ENCODE measurements around the gene TMEM43. TPM values are rescaled to one million over a fixed set of nuclear protein-coding genes. Genes with fewer than 3 reads are reported as not detected.

The TMEM43 gene
- total RNA-seq, 2 donors from 2014 or later: 38.4 to 39.9 TPM

- DNase-seq (peak; percentile 55 to 71), ATAC-seq (replicated peaks in 1 of 2) (peak; percentile 50 to 52)
- Mint-ChIP-seq H3K4me1 (ENCODE audit: low read depth) (peaks cover 61% of the 10 kb centered on the region), H3K4me3 (peak overlapping the region; percentile 94 to 98), H3K27ac (peak overlapping the region; percentile 98), H3K36me3 (ENCODE audit: insufficient read depth in 2 of 2) (peaks cover 14 to 26% of the 10 kb centered on the region in 2 donors), H3K27me3 (ENCODE audit: low read depth) (no peaks in the 10 kb centered on the region), H3K9me3 (no peaks in the 10 kb centered on the region)
These were observed 553 bp downstream of the TMEM43 start for GRCh38 chr3:14125193-14126016.

DNA sequence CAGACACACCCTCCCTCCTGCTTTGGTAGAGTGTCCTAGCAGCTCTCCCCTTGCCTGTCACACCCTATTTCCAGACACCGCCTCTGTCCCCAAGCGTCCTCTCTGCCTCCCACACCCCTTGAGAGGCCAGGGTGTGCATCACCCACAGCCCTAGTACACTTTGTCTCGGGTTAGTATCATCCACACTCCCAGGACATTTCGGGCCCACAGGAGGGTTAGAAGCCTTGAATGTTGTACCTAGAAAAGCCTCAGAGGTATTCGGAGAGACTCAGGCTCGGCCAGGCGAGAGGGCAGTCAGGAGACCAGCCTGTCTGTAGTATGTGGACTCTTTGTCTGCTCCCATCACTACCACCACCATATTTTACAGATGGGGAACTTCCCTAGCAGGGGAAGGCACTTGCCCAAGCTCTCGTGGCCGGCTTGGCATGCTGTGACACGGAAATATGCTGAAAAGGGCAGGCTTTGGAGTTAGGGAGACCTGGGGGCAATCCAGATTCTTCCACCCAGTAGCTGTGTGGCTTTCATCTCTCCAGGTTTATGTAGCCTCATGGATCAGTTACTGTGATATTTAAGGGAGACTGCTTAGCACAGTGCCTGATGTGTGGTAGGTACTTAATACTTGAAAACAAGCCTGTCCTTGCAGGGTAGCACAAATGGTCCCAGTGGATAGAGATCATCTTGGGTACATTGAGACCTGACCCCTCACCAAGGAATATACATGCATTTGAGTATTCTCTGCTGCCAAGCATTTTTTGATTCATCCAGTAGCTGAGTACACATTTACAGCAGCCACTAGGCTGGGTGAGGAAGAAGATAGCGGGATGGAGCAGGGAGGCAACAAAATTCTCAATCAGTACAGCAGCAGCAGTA lies 1.4 kb downstream of the TMEM43 start:
- ATAC-seq (replicated peaks in 1 of 2): no peak

GRCh38 chr3:14126887-14127505 lies 2.1 kb downstream of the TMEM43 start:
- no peaks in the 10 kb centered on the region for H3K9me3 Mint-ChIP-seq
- peaks cover 13 to 19% of the 10 kb centered on the region in 2 donors for H3K36me3 Mint-ChIP-seq (ENCODE audit: insufficient read depth in 2 of 2)
- peak overlapping the region; percentile 94 to 98 for H3K4me3 Mint-ChIP-seq
- DNase-seq (no peak), ATAC-seq (replicated peaks in 1 of 2) (no peak)
- H3K4me1 Mint-ChIP-seq (ENCODE audit: low read depth): peaks cover 50% of the 10 kb centered on the region
- no peaks in the 10 kb centered on the region for H3K27me3 Mint-ChIP-seq (ENCODE audit: low read depth)
- H3K27ac Mint-ChIP-seq: peak overlapping the region; percentile 35

More for the DNA sequence above, 1.4 kb downstream of the TMEM43 start:
- peaks cover 58% of the 10 kb centered on the region for H3K4me1 Mint-ChIP-seq (ENCODE audit: low read depth)
- H3K27me3 Mint-ChIP-seq (ENCODE audit: low read depth): no peaks in the 10 kb centered on the region
- H3K9me3 Mint-ChIP-seq: no peaks in the 10 kb centered on the region
- DNase-seq: no peak
- peak overlapping the region; percentile 94 to 98 for H3K4me3 Mint-ChIP-seq
- peak overlapping the region; percentile 98 for H3K27ac Mint-ChIP-seq
- H3K36me3 Mint-ChIP-seq (ENCODE audit: insufficient read depth in 2 of 2): peaks cover 14 to 21% of the 10 kb centered on the region in 2 donors

DNA sequence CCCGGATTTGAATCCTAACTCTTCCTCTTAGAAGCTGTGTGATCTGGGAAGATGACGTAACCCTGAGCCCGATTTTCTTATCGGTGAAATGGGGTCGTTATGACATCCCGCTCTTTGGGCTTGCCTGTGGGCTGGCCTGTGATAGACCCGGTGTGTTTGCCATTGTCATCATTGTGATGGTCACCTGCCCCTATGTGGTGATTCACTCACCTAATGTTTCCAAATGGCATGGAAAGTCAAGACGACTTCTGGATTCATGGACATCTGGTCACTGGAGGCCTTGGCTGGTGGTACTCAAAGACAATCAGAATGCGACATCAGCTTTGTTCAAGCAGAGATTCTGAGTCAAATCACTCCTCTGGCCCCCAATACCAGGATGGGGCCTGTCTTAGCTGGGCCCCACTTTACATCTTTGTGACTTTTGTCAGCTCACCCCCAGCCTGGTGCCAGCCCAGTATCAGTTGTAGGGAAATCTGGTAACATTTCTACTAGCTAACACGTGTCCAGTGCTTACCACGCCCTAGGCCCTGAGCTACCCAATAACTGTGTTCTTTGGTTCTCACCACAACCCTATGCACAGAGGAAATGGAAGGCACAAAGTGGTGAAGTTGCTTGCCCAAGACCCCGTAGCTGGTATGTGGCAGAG lies 2.8 kb downstream of the TMEM43 start:
- Mint-ChIP-seq H3K27ac (peak overlapping the region; percentile 52), H3K4me1 (ENCODE audit: low read depth) (peaks cover 44% of the 10 kb centered on the region), H3K36me3 (ENCODE audit: insufficient read depth in 2 of 2) (peaks cover 12 to 21% of the 10 kb centered on the region in 2 donors), H3K27me3 (ENCODE audit: low read depth) (no peaks in the 10 kb centered on the region), H3K9me3 (no peaks in the 10 kb centered on the region), H3K4me3 (peak overlapping the region; percentile 12 to 20)
- DNase-seq (no peak), ATAC-seq (replicated peaks in 1 of 2) (no peak)

- Mint-ChIP-seq H3K4me3 (peak overlapping the region in 1 of 2 donors; percentile 36), H3K27ac (peak overlapping the region; percentile 52), H3K9me3 (no peaks in the 10 kb centered on the region), H3K27me3 (ENCODE audit: low read depth) (no peaks in the 10 kb centered on the region), H3K36me3 (ENCODE audit: insufficient read depth in 2 of 2) (peaks cover 12 to 23% of the 10 kb centered on the region in 2 donors), H3K4me1 (ENCODE audit: low read depth) (peaks cover 33% of the 10 kb centered on the region)
- ATAC-seq (replicated peaks in 1 of 2): no peak
- no peak for DNase-seq
These were observed 3.9 kb downstream of the TMEM43 start for GRCh38 chr3:14128724-14129123.

- ATAC-seq (replicated peaks in 1 of 2) (no peak), DNase-seq (no peak)
- Mint-ChIP-seq H3K27ac (no peak overlapping the region), H3K36me3 (ENCODE audit: insufficient read depth in 2 of 2) (peaks cover 12 to 23% of the 10 kb centered on the region in 2 donors), H3K9me3 (no peaks in the 10 kb centered on the region), H3K4me3 (no peak overlapping the region), H3K27me3 (ENCODE audit: low read depth) (no peaks in the 10 kb centered on the region), H3K4me1 (ENCODE audit: low read depth) (peaks cover 31% of the 10 kb centered on the region)
These were observed 4.4 kb downstream of the TMEM43 start for GRCh38 chr3:14129296-14129695.

GRCh38 chr3:14130230-14130629 lies 5.4 kb downstream of the TMEM43 start:
- Mint-ChIP-seq H3K27me3 (ENCODE audit: low read depth) (no peaks in the 10 kb centered on the region), H3K9me3 (no peaks in the 10 kb centered on the region), H3K27ac (peak overlapping the region; percentile 17), H3K4me3 (no peak overlapping the region), H3K4me1 (ENCODE audit: low read depth) (peaks cover 31% of the 10 kb centered on the region), H3K36me3 (ENCODE audit: insufficient read depth in 2 of 2) (peaks cover 12 to 23% of the 10 kb centered on the region in 2 donors)
- DNase-seq (no peak), ATAC-seq (replicated peaks in 1 of 2) (no peak)

- no peak for DNase-seq
- H3K27me3 Mint-ChIP-seq (ENCODE audit: low read depth): no peaks in the 10 kb centered on the region
- ATAC-seq (replicated peaks in 1 of 2): no peak
- peaks cover 31% of the 10 kb centered on the region for H3K4me1 Mint-ChIP-seq (ENCODE audit: low read depth)
- H3K36me3 Mint-ChIP-seq (ENCODE audit: insufficient read depth in 2 of 2): peaks cover 10 to 20% of the 10 kb centered on the region in 2 donors
- no peak overlapping the region for H3K4me3 Mint-ChIP-seq
- no peak overlapping the region for H3K27ac Mint-ChIP-seq
- H3K9me3 Mint-ChIP-seq: no peaks in the 10 kb centered on the region
These were observed 5.9 kb downstream of the TMEM43 start for GRCh38 chr3:14130707-14131106.

DNA sequence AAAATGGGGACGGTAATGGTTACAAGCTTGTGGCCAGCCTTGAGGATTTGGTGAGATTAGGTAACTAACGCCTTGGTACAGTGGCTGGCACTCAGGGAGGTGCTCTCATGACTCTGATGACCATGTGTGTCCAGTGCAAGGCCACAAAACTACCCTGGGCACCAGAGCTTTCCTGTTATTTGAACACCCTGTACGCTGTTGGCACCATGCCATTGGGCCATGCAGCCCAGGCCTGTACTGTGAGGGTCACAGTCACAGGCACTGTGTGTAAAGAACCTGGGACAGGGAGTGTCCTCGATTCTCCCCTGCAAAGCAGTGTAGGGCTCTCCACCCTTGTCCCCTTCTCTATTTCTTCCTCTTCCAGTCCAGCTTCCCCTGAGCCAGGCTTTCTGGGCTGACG lies 6.3 kb downstream of the TMEM43 start:
- Mint-ChIP-seq H3K4me1 (ENCODE audit: low read depth) (peaks cover 27% of the 10 kb centered on the region), H3K27ac (no peak overlapping the region), H3K4me3 (no peak overlapping the region), H3K36me3 (ENCODE audit: insufficient read depth in 2 of 2) (peaks cover 9 to 24% of the 10 kb centered on the region in 2 donors), H3K9me3 (no peaks in the 10 kb centered on the region), H3K27me3 (ENCODE audit: low read depth) (no peaks in the 10 kb centered on the region)
- ATAC-seq (replicated peaks in 1 of 2) (no peak), DNase-seq (no peak)

DNA sequence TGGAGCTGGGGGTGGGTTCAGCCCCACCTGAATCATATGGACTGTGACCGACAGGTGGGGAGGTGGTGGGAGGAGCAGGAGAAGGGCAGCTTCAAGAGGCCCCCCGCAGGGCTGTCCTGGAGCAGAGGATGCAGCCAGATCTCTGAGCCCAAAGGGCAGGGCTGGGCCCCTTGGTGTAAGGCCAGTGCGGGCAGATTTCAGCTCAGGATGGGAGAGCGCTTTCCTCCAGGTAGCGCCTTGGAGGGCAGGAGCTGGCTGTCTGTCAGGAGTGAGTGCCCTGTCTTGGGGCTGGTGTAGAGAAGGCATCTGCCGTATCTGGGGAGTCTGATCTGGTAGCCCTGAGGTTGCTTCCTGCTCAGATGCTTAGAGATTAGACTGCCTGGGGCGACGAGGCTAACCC lies 7.3 kb downstream of the TMEM43 start:
- H3K27me3 Mint-ChIP-seq (ENCODE audit: low read depth): no peaks in the 10 kb centered on the region
- no peak for ATAC-seq (replicated peaks in 1 of 2)
- H3K4me1 Mint-ChIP-seq (ENCODE audit: low read depth): peaks cover 20% of the 10 kb centered on the region
- no peak overlapping the region for H3K27ac Mint-ChIP-seq
- H3K9me3 Mint-ChIP-seq: no peaks in the 10 kb centered on the region
- no peak overlapping the region for H3K4me3 Mint-ChIP-seq
- H3K36me3 Mint-ChIP-seq (ENCODE audit: insufficient read depth in 2 of 2): peaks cover 9 to 24% of the 10 kb centered on the region in 2 donors
- no peak for DNase-seq

- Mint-ChIP-seq H3K27ac (no peak overlapping the region), H3K4me1 (ENCODE audit: low read depth) (peaks cover 14% of the 10 kb centered on the region), H3K4me3 (no peak overlapping the region), H3K27me3 (ENCODE audit: low read depth) (no peaks in the 10 kb centered on the region), H3K9me3 (no peaks in the 10 kb centered on the region), H3K36me3 (ENCODE audit: insufficient read depth in 2 of 2) (peaks cover 9 to 24% of the 10 kb centered on the region in 2 donors)
- ATAC-seq (replicated peaks in 1 of 2) (no peak), DNase-seq (no peak)
These were observed 7.8 kb downstream of the TMEM43 start for GRCh38 chr3:14132689-14133088.

- Mint-ChIP-seq H3K27ac (peak overlapping the region; percentile 23), H3K4me1 (ENCODE audit: low read depth) (peaks cover 8% of the 10 kb centered on the region), H3K9me3 (no peaks in the 10 kb centered on the region), H3K27me3 (ENCODE audit: low read depth) (no peaks in the 10 kb centered on the region), H3K36me3 (ENCODE audit: insufficient read depth in 2 of 2) (peaks cover 7 to 19% of the 10 kb centered on the region in 2 donors), H3K4me3 (no peak overlapping the region)
- ATAC-seq (replicated peaks in 1 of 2) (no peak), DNase-seq (no peak)
These were observed 8.4 kb downstream of the TMEM43 start for GRCh38 chr3:14133188-14133800.

Data from activated T-cell treated with anti-CD3 and anti-CD28 coated beads, Interleukin-2, amount 50 U/mL, for 72 hours (primary cell).